Inferior parietal cortex (tissue), 1 donor: ENCODE measurements around the gene SNRNP200.
"Not testable (repeated sequence)": the region's sequence is repeated elsewhere in the genome, so short reads cannot be mapped to it uniquely, and the experiment has no call there.

Source experiments
- DNase-seq: peaks from one replicate; pipeline ENCODE4 v3.0.0-alpha.2; 2016; ENCODE audit errors: extremely low spot score

The SNRNP200 gene

GRCh38 chr2:96325041-96325883 lies 19.9 kb upstream of the SNRNP200 start, which contains the start of gene ITPRIPL1:
Gene ITPRIPL1 (plus strand): TSS chr2:96325317. CDS start chr2:96325840, 523 bp downstream.
- DNase-seq: no peak

- DNase-seq: no peak
Measured at GRCh38 chr2:96324721-96325040, 19.3 kb upstream of the SNRNP200 start.

- DNase-seq: no peak
Measured at GRCh38 chr2:96323849-96324248, 18.5 kb upstream of the SNRNP200 start.

GRCh38 chr2:96320728-96321622 lies 15.6 kb upstream of the SNRNP200 start:
- no peak for DNase-seq

GRCh38 chr2:96320326-96320725 lies 15.0 kb upstream of the SNRNP200 start:
- DNase-seq: no peak

GRCh38 chr2:96319396-96319795 lies 14.1 kb upstream of the SNRNP200 start:
- no peak for DNase-seq

- no peak for DNase-seq
Measured at GRCh38 chr2:96318723-96319122, 13.4 kb upstream of the SNRNP200 start.

GRCh38 chr2:96317584-96317997 lies 12.2 kb upstream of the SNRNP200 start:
- no peak for DNase-seq

- DNase-seq: no peak
Measured at GRCh38 chr2:96316999-96317398, 11.7 kb upstream of the SNRNP200 start.

- no peak for DNase-seq
Measured at GRCh38 chr2:96315400-96316071, 10.2 kb upstream of the SNRNP200 start.

- no peak for DNase-seq
Measured at GRCh38 chr2:96315005-96315399, 9.7 kb upstream of the SNRNP200 start.

- no peak for DNase-seq
Measured at GRCh38 chr2:96308248-96308647, 2.9 kb upstream of the SNRNP200 start.

GRCh38 chr2:96306370-96306769 lies 1.0 kb upstream of the SNRNP200 start:
- no peak for DNase-seq

- DNase-seq: no peak
Measured at GRCh38 chr2:96305979-96306308, 598 bp upstream of the SNRNP200 start.

- DNase-seq: no peak
Measured at GRCh38 chr2:96304606-96305005, 740 bp downstream of the SNRNP200 start.

- DNase-seq: no peak
Measured at GRCh38 chr2:96301865-96302264, 3.5 kb downstream of the SNRNP200 start.

- no peak for DNase-seq
Measured at GRCh38 chr2:96296925-96297324, 8.4 kb downstream of the SNRNP200 start.

- DNase-seq: not testable (repeated sequence)
Measured at GRCh38 chr2:96294271-96294670, 11.1 kb downstream of the SNRNP200 start.

- DNase-seq: no peak
Measured at GRCh38 chr2:96291751-96292150, 13.6 kb downstream of the SNRNP200 start.

- DNase-seq: no peak
Measured at GRCh38 chr2:96287273-96287856, 18.0 kb downstream of the SNRNP200 start.

- DNase-seq: no peak
Measured at GRCh38 chr2:96276787-96277499, 28.4 kb downstream of the SNRNP200 start.
